AG09309 (cell line): ENCODE data around the gene POSTN.
A peak's percentile ranks its signal among the peaks of the same experiment; 100 is the strongest.

Experiments
- DNase-seq: peaks from one replicate; pipeline ENCODE4 v3.0.0-alpha.2; 2010; ENCODE audit warnings: low read depth
- H3K4me3 ChIP-seq: 2 replicates; pipeline ENCODE4 v1.5.1; 2011; ENCODE audit warnings: mild to moderate bottlenecking, low read depth, low read length, moderate library complexity; ENCODE audit not compliant: control insufficient read depth
- CTCF ChIP-seq: IDR thresholded peaks from 2 replicates; pipeline ENCODE4 v1.5.1; 2011; ENCODE audit warnings: mild to moderate bottlenecking, low read depth, low read length, inconsistent platforms; ENCODE audit not compliant: insufficient read depth, control insufficient read depth; ENCODE audit errors: missing control alignments

The POSTN gene

GRCh38 chr13:37636701-37637100, 38.1 kb upstream of the POSTN start:
- no peak overlapping the region for H3K4me3 ChIP-seq
- TF ChIP-seq CTCF: no peak
- DNase-seq: no peak

GRCh38 chr13:37632294-37632693, 33.7 kb upstream of the POSTN start:
- TF ChIP-seq CTCF: no peak
- DNase-seq: no peak
- H3K4me3 ChIP-seq: no peak overlapping the region

- no peak for DNase-seq
- no peak overlapping the region for H3K4me3 ChIP-seq
- no peak for TF ChIP-seq CTCF
Observed at GRCh38 chr13:37627428-37627827, 28.9 kb upstream of the POSTN start.

- no peak overlapping the region for H3K4me3 ChIP-seq
- peak; percentile 78 for DNase-seq
- TF ChIP-seq CTCF: no peak
Observed at GRCh38 chr13:37621811-37622361, 23.3 kb upstream of the POSTN start.

GRCh38 chr13:37618554-37618953, 20.0 kb upstream of the POSTN start:
- DNase-seq: peak; percentile 67

GRCh38 chr13:37617173-37617572, 18.6 kb upstream of the POSTN start:
- TF ChIP-seq CTCF: no peak
- no peak overlapping the region for H3K4me3 ChIP-seq
- DNase-seq: peak; percentile 79

More at GRCh38 chr13:37618554-37618953, 20.0 kb upstream of the POSTN start:
- H3K4me3 ChIP-seq: no peak overlapping the region
- no peak for TF ChIP-seq CTCF

GRCh38 chr13:37616131-37616530, 17.6 kb upstream of the POSTN start:
- no peak for DNase-seq
- no peak overlapping the region for H3K4me3 ChIP-seq
- TF ChIP-seq CTCF: no peak
